Vagina (tissue), 2 donors: ENCODE results near the gene MARCHF6.

Experiments used
- POLR2A ChIP-seq, 2 donors: fragments of 450-650 bp; IDR thresholded peaks; one replicate each; pipeline ENCODE4 v1.6.1; 2017; ENCODE audit warnings: antibody characterized with exemption in 2 of 2, mild to moderate bottlenecking in 2 of 2, moderate library complexity in 2 of 2
- POLR2AphosphoS5 ChIP-seq, 2 donors: sonication (generic); formaldehyde crosslinking; IDR thresholded peaks; one replicate each; pipeline ENCODE4 v1.9.0; 2017; ENCODE audit warnings: antibody characterized with exemption in 2 of 2, mild to moderate bottlenecking in 2 of 2, low read depth in 1 of 2; ENCODE audit not compliant: insufficient read depth in 1 of 2
- TF ChIP-seq, protein P1 (sequence below), 3 experiments: fragments of 450-650 bp in 2 of 3; fragments of 200-600 bp in 1 of 3; sonication (generic) in 1 of 3; IDR thresholded peaks; one replicate each; pipeline ENCODE4 v1.5.1; 2017 to 2019; ENCODE audit warnings: antibody characterized with exemption in 3 of 3, mild to moderate bottlenecking in 2 of 3, moderate library complexity in 2 of 3

DNA sequence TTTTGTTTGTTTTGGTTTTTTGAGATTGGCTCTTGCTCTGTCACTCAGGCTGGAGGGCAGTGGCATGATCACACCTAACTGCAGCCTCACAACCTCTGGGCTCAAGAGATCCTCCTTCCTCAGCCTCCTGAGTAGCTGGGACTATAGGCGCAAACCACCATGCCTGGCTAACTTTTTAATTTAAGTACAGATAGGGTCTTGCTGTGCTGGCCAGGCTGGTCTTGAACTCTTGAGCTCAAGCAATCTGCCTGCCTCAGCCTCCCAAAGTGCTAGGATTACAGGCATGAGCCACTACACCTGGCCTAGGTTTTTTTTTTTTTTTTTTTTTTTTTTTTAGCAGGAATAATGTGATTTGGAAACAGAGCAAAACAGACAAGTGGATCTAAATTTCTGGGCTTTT, 37.6 kb downstream of the MARCHF6 start:
- TF ChIP-seq POLR2A (IDR thresholded peaks at IDR 0.05) (no peak), POLR2AphosphoS5 (IDR thresholded peaks at IDR 0.05; ENCODE audit: insufficient read depth in 1 of 2, low read depth in 1 of 2) (no peak)
- TF ChIP-seq, protein P1, sequence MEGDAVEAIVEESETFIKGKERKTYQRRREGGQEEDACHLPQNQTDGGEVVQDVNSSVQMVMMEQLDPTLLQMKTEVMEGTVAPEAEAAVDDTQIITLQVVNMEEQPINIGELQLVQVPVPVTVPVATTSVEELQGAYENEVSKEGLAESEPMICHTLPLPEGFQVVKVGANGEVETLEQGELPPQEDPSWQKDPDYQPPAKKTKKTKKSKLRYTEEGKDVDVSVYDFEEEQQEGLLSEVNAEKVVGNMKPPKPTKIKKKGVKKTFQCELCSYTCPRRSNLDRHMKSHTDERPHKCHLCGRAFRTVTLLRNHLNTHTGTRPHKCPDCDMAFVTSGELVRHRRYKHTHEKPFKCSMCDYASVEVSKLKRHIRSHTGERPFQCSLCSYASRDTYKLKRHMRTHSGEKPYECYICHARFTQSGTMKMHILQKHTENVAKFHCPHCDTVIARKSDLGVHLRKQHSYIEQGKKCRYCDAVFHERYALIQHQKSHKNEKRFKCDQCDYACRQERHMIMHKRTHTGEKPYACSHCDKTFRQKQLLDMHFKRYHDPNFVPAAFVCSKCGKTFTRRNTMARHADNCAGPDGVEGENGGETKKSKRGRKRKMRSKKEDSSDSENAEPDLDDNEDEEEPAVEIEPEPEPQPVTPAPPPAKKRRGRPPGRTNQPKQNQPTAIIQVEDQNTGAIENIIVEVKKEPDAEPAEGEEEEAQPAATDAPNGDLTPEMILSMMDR (IDR thresholded peaks at IDR 0.05), result no peak
